ENCODE data around the gene PYROXD2.

GRCh38 chr10:98458809-98459784 lies 44.1 kb upstream of the PYROXD2 start:
- no peak for TF ChIP-seq ZBTB7A (IDR thresholded peaks at IDR 0.05; ENCODE audit: low read depth)
- no peak for TF ChIP-seq REST (IDR thresholded peaks at IDR 0.05; ENCODE audit: low read depth)
